PFSK-1 (cell line): Measurements from ENCODE around the gene PFKFB2.

Experiments
- POLR2AphosphoS5 ChIP-seq: IDR thresholded peaks from 2 replicates; pipeline ENCODE4 v1.6.1; 2012; ENCODE audit warnings: low read depth, mild to moderate bottlenecking, control low read depth, low read length, moderate library complexity
- SIN3A ChIP-seq: IDR thresholded peaks from 2 replicates; pipeline ENCODE4 v1.6.1; 2012; ENCODE audit warnings: mild to moderate bottlenecking, low read length, moderate library complexity, borderline replicate concordance; ENCODE audit not compliant: insufficient read depth

GRCh38 chr1:207069858-207070506, 16.9 kb downstream of the PFKFB2 start:
- TF ChIP-seq POLR2AphosphoS5 (no peak), SIN3A (no peak)
